OCI-LY1 (cell line): ENCODE results near the gene ALKBH3.

Source experiments
- H2AFZ ChIP-seq: fragments of 200-600 bp; sonication (generic), shearing (Covaris generic); 2 replicates; pipeline ENCODE4 v1.6.0; 2014; ENCODE audit warnings: antibody characterized with exemption, mild to moderate bottlenecking, low read length
- H3F3A ChIP-seq: fragments of 200-600 bp; sonication (generic), shearing (Covaris generic); 2 replicates; pipeline ENCODE4 v1.6.0; 2014; ENCODE audit warnings: mild to moderate bottlenecking, antibody characterized with exemption, low read length, moderate library complexity; ENCODE audit not compliant: insufficient read depth
- H3K27ac ChIP-seq: fragments of 200-600 bp; sonication (generic); 2 replicates; pipeline ENCODE4 v1.5.1; 2014; ENCODE audit warnings: low read length, mixed run types, mild to moderate bottlenecking, low read depth; ENCODE audit not compliant: poor library complexity, severe bottlenecking
- H3K27me3 ChIP-seq: fragments of 200-600 bp; sonication (generic); 2 replicates; pipeline ENCODE4 v1.6.0; 2014; ENCODE audit warnings: antibody characterized with exemption, mild to moderate bottlenecking, low read length, moderate library complexity; ENCODE audit not compliant: insufficient read depth
- H3K36me3 ChIP-seq: fragments of 200-600 bp; sonication (generic); 2 replicates; pipeline ENCODE4 v1.6.1; 2014; ENCODE audit warnings: mild to moderate bottlenecking, antibody characterized with exemption, low read length, moderate library complexity, mixed read lengths; ENCODE audit not compliant: insufficient read depth
- H3K4me1 ChIP-seq: fragments of 200-600 bp; sonication (generic); 2 replicates; pipeline ENCODE4 v1.5.1; 2014; ENCODE audit warnings: mild to moderate bottlenecking, low read length, moderate library complexity; ENCODE audit not compliant: insufficient read depth, severe bottlenecking
- H3K4me2 ChIP-seq: fragments of 200-600 bp; sonication (generic), shearing (Covaris generic); 2 replicates; pipeline ENCODE4 v1.6.1; 2014; ENCODE audit warnings: low read length
- H3K4me3 ChIP-seq: fragments of 200-600 bp; sonication (generic); 2 replicates; pipeline ENCODE4 v1.5.1; 2014; ENCODE audit warnings: low read length, low read depth, mild to moderate bottlenecking, mixed read lengths; ENCODE audit not compliant: poor library complexity, severe bottlenecking
- H3K79me2 ChIP-seq: fragments of 200-600 bp; shearing (Covaris generic); 2 replicates; pipeline ENCODE4 v1.6.1; 2016; ENCODE audit warnings: mixed run types, low read length, mixed read lengths; ENCODE audit not compliant: insufficient read depth
- H3K9ac ChIP-seq: fragments of 200-600 bp; sonication (generic), shearing (Covaris generic); 2 replicates; pipeline ENCODE4 v1.6.1; 2014; ENCODE audit warnings: mild to moderate bottlenecking, low read length, mixed read lengths
- H3K9me2 ChIP-seq: fragments of 200-600 bp; sonication (generic), shearing (Covaris generic); 2 replicates; pipeline ENCODE4 v1.6.1; 2014; ENCODE audit warnings: low read depth, mild to moderate bottlenecking, low read length, mixed read lengths
- H3K9me3 ChIP-seq: fragments of 200-600 bp; shearing (Covaris generic); 2 replicates; pipeline ENCODE4 v1.6.1; 2014; ENCODE audit warnings: low read length, mixed read lengths
- H4K20me1 ChIP-seq: fragments of 200-600 bp; sonication (generic), shearing (Covaris generic); 2 replicates; pipeline ENCODE4 v1.6.0; 2016; ENCODE audit warnings: mild to moderate bottlenecking, low read length; ENCODE audit not compliant: insufficient read depth
- CTCF ChIP-seq: fragments of 200-600 bp; sonication (generic), shearing (Covaris generic); IDR thresholded peaks from 2 replicates; pipeline ENCODE4 v1.5.1; 2017; ENCODE audit warnings: mild to moderate bottlenecking, antibody characterized with exemption, low read length, moderate library complexity, mixed read lengths
- EZH2 ChIP-seq: fragments of 200-600 bp; sonication (generic), shearing (Covaris generic); IDR thresholded peaks from 2 replicates; pipeline ENCODE4 v1.8.0; 2017; ENCODE audit warnings: borderline replicate concordance, mixed run types, mild to moderate bottlenecking, antibody characterized with exemption, low read length, moderate library complexity, mixed read lengths

ALKBH3 gene

GRCh38 chr11:43871051-43871450 is 9.6 kb upstream of the ALKBH3 start:
- H4K20me1 ChIP-seq, result no peaks in the 10 kb centered on the region
- TF ChIP-seq EZH2 (no peak), CTCF (no peak)

GRCh38 chr11:43872995-43873394 is 7.6 kb upstream of the ALKBH3 start:
- H3K4me2 ChIP-seq, result no peak overlapping the region
- H3F3A ChIP-seq, result no peaks in the 10 kb centered on the region
- no peaks in the 10 kb centered on the region for H3K79me2 ChIP-seq
- no peaks in the 10 kb centered on the region for H3K9me3 ChIP-seq
- no peaks in the 10 kb centered on the region for H3K4me1 ChIP-seq
- no peak overlapping the region for H2AFZ ChIP-seq
- no peaks in the 10 kb centered on the region for H3K36me3 ChIP-seq
- TF ChIP-seq CTCF (no peak), EZH2 (no peak)
- H3K27me3 ChIP-seq, result no peaks in the 10 kb centered on the region
- no peak overlapping the region for H3K4me3 ChIP-seq
- H4K20me1 ChIP-seq, result no peaks in the 10 kb centered on the region
- H3K27ac ChIP-seq, result no peak overlapping the region
- no peaks in the 10 kb centered on the region for H3K9me2 ChIP-seq
- no peak overlapping the region for H3K9ac ChIP-seq

More at GRCh38 chr11:43871051-43871450, 9.6 kb upstream of the ALKBH3 start:
- Histone ChIP-seq H3K9me3 (no peaks in the 10 kb centered on the region), H3K9me2 (no peaks in the 10 kb centered on the region), H3K4me3 (no peak overlapping the region), H3F3A (no peaks in the 10 kb centered on the region), H3K79me2 (no peaks in the 10 kb centered on the region), H3K27me3 (no peaks in the 10 kb centered on the region), H3K27ac (no peak overlapping the region), H2AFZ (no peak overlapping the region), H3K4me1 (no peaks in the 10 kb centered on the region), H3K4me2 (no peak overlapping the region), H3K36me3 (no peaks in the 10 kb centered on the region), H3K9ac (no peak overlapping the region)

GRCh38 chr11:43874078-43874477 is 6.6 kb upstream of the ALKBH3 start:
- Histone ChIP-seq H3K9ac (no peak overlapping the region), H3K4me2 (no peak overlapping the region), H3K36me3 (no peaks in the 10 kb centered on the region), H3K9me2 (no peaks in the 10 kb centered on the region), H3F3A (no peaks in the 10 kb centered on the region), H3K27me3 (no peaks in the 10 kb centered on the region), H3K27ac (no peak overlapping the region), H3K79me2 (no peaks in the 10 kb centered on the region), H3K4me1 (no peaks in the 10 kb centered on the region), H3K9me3 (no peaks in the 10 kb centered on the region), H2AFZ (no peak overlapping the region), H4K20me1 (no peaks in the 10 kb centered on the region), H3K4me3 (no peak overlapping the region)
- TF ChIP-seq CTCF, result no peak
- no peak for TF ChIP-seq EZH2
